PC-3 (cell line): ENCODE measurements around the gene TBC1D2. TPM values are rescaled to one million over a fixed set of nuclear protein-coding genes. Genes with fewer than 3 reads are reported as not detected.
"Not testable (repeated sequence)": the region's sequence is repeated elsewhere in the genome, so short reads cannot be mapped to it uniquely, and the experiment has no call there.

Experiments
- ATAC-seq: fragments of 200-7000 bp; cut with Tn5 transposase; 2 replicates; pipeline ENCODE4 v1.9.1; 2020; ENCODE audit warnings: mild to moderate bottlenecking, moderate library complexity
- BruUV-seq: library from RNA; stranded (reverse); fragments of 400-500 nt; replicated peaks from 2 replicates; lab custom pipeline; 2021; lab: Mats Ljungman, UMichigan
- CTCF ChIA-PET: fragments of 300-600 bp; sonication (Branson Sonifier 250); formaldehyde crosslinking; loops from one replicate; lab custom pipeline; 2022; ENCODE audit warnings: antibody characterized with exemption; lab: Charles Lee
- POLR2A ChIA-PET: fragments of 300-600 bp; sonication (Branson Sonifier 250); formaldehyde crosslinking; loops from one replicate; lab custom pipeline; 2022; ENCODE audit warnings: antibody characterized with exemption; ENCODE audit not compliant: unreplicated experiment; lab: Charles Lee
- DNase-seq: peaks from one replicate; pipeline ENCODE4 v3.0.0-alpha.2; 2015
- H2AFZ ChIP-seq: fragments of 300-600 bp; sonication (generic); 2 replicates; pipeline ENCODE4 v1.6.0; 2016; ENCODE audit warnings: antibody characterized with exemption, low read length
- H3F3A ChIP-seq: fragments of 300-600 bp; sonication (generic); one replicate; pipeline ENCODE4 v1.6.0; 2017; ENCODE audit warnings: antibody characterized with exemption, low read length, control low read depth, mild to moderate bottlenecking; ENCODE audit not compliant: unreplicated experiment
- H3K27ac ChIP-seq: fragments of 300-600 bp; sonication (generic); 2 replicates; pipeline ENCODE4 v1.5.1; 2016; ENCODE audit warnings: mild to moderate bottlenecking, low read length
- H3K27me3 ChIP-seq: fragments of 300-600 bp; sonication (generic); 2 replicates; pipeline ENCODE4 v1.6.1; 2016; ENCODE audit warnings: low read length, mixed read lengths
- H3K36me3 ChIP-seq: fragments of 300-600 bp; sonication (generic); 2 replicates; pipeline ENCODE4 v1.6.1; 2016; ENCODE audit warnings: low read depth, mixed run types, low read length, mixed read lengths
- H3K4me1 ChIP-seq: fragments of 300-600 bp; sonication (generic); 2 replicates; pipeline ENCODE4 v1.5.1; 2016; ENCODE audit warnings: low read length; ENCODE audit not compliant: insufficient read depth
- H3K4me2 ChIP-seq: fragments of 300-600 bp; sonication (generic); 2 replicates; pipeline ENCODE4 v1.6.0; 2016; ENCODE audit warnings: low read length
- H3K4me3 ChIP-seq: fragments of 300-600 bp; sonication (generic); 2 replicates; pipeline ENCODE4 v1.5.1; 2016; ENCODE audit warnings: mild to moderate bottlenecking, low read length, mixed read lengths
- H3K79me2 ChIP-seq: fragments of 300-600 bp; sonication (generic); 2 replicates; pipeline ENCODE4 v1.6.1; 2017; ENCODE audit warnings: low read length, mixed read lengths
- H3K9ac ChIP-seq: fragments of 300-600 bp; sonication (generic); 2 replicates; pipeline ENCODE4 v1.6.0; 2016; ENCODE audit warnings: mild to moderate bottlenecking, low read length
- H3K9me2 ChIP-seq: fragments of 300-600 bp; sonication (generic); replicated peaks from 2 replicates; pipeline ENCODE4 v1.6.1; 2016; ENCODE audit warnings: mixed run types, low read length, mixed read lengths
- H3K9me3 ChIP-seq: fragments of 300-600 bp; sonication (generic); 2 replicates; pipeline ENCODE4 v1.6.1; 2016; ENCODE audit warnings: low read length, mixed read lengths
- H4K20me1 ChIP-seq: fragments of 300-600 bp; sonication (generic); 2 replicates; pipeline ENCODE4 v1.6.1; 2016; ENCODE audit warnings: low read length, mixed read lengths
- EZH2 ChIP-seq: fragments of 300-600 bp; sonication (generic); IDR thresholded peaks from one replicate; pipeline ENCODE4 v1.6.1; 2017; ENCODE audit warnings: antibody characterized with exemption, mild to moderate bottlenecking, low read length; ENCODE audit not compliant: unreplicated experiment
- EZH2phosphoT487 ChIP-seq: fragments of 300-600 bp; sonication (generic); IDR thresholded peaks from 2 replicates; pipeline ENCODE4 v1.6.1; 2018; ENCODE audit warnings: mild to moderate bottlenecking, antibody characterized with exemption, low read length, borderline replicate concordance
- intact Hi-C: fragments of 100-400 bp; cut with micrococcal nuclease; formaldehyde crosslinking; loops from 2 replicates; pipeline ENCODE4 v1.9.0; 2023
- total RNA-seq: library from RNA; depleted of rRNA; stranded (reverse); fragments of >200 nt; gene quantifications from 2 replicates; pipeline ENCODE4 v1.2.3, GENCODE V29; 2014
- TF ChIP-seq, protein P1 (sequence below): fragments of 300-600 bp; sonication (generic); conservative IDR thresholded peaks from 2 replicates; pipeline ENCODE4 v1.5.1; 2017; ENCODE audit warnings: antibody characterized with exemption, low read depth, mild to moderate bottlenecking, low read length

TBC1D2 gene
- total RNA-seq, 1 experiment from 2014 or later = 7.4 TPM

DNA sequence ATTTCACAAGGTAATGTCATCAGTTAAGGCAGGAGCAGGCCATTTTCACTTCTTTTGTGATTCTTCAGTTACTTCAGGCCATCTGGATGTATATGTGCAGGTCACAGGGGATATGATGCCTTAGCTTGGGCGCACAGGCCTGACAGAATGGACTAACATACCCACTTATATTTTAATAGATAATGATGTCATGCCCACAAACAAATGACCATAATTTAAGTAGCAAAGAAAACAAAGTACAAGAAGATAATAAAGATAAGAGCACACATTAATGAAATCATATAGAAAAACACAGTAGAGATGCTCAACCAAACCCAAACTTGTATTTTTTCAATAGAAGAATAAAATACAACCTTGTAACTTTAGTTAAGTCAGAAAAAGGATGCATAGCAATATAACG, 19.7 kb upstream of the TBC1D2 start:
- H3K27ac ChIP-seq = no peak overlapping the region
- H3K9me2 ChIP-seq = no peaks in the 10 kb centered on the region
- no peaks in the 10 kb centered on the region for H3F3A ChIP-seq
- TF ChIP-seq EZH2phosphoT487 (no peak), EZH2 (no peak)
- TF ChIP-seq, protein P1, sequence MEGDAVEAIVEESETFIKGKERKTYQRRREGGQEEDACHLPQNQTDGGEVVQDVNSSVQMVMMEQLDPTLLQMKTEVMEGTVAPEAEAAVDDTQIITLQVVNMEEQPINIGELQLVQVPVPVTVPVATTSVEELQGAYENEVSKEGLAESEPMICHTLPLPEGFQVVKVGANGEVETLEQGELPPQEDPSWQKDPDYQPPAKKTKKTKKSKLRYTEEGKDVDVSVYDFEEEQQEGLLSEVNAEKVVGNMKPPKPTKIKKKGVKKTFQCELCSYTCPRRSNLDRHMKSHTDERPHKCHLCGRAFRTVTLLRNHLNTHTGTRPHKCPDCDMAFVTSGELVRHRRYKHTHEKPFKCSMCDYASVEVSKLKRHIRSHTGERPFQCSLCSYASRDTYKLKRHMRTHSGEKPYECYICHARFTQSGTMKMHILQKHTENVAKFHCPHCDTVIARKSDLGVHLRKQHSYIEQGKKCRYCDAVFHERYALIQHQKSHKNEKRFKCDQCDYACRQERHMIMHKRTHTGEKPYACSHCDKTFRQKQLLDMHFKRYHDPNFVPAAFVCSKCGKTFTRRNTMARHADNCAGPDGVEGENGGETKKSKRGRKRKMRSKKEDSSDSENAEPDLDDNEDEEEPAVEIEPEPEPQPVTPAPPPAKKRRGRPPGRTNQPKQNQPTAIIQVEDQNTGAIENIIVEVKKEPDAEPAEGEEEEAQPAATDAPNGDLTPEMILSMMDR = no peak
- H3K36me3 ChIP-seq = no peaks in the 10 kb centered on the region
- intact Hi-C loops = no loop called here
- H2AFZ ChIP-seq = no peak overlapping the region
- ChIA-PET CTCF (no interaction called here), POLR2A (no interaction called here)
- H3K9me3 ChIP-seq = no peaks in the 10 kb centered on the region
- BruUV-seq = no TSS peak
- H3K4me2 ChIP-seq = no peak overlapping the region
- H4K20me1 ChIP-seq = no peaks in the 10 kb centered on the region
- no peaks in the 10 kb centered on the region for H3K79me2 ChIP-seq
- no peak overlapping the region for H3K4me3 ChIP-seq
- no peak overlapping the region for H3K9ac ChIP-seq
- ATAC-seq = no peak
- H3K27me3 ChIP-seq = peaks cover 39% of the 10 kb centered on the region
- no peaks in the 10 kb centered on the region for H3K4me1 ChIP-seq
- no peak for DNase-seq

DNA sequence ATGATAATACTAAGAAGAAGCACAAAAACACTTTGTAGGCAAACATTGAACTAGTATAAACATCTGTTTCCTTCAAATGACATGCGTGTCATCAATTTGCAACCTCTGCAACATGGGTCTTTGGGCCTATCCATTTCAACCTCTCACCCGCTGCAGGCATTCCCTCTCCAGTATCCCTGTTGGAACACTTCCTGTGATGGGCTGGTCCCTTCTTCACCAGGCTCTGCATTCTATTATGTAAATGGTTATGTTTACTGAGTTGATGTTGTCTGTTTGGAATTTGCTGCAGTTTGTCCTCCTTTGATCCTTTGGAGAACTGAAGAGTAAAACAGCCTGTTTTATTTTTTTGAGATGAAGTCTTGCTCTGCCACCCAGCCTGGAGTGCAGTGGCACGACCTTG, 16.6 kb upstream of the TBC1D2 start:
- Histone ChIP-seq H3K27me3 (peaks cover 19% of the 10 kb centered on the region), H3K79me2 (no peaks in the 10 kb centered on the region), H3K4me1 (no peaks in the 10 kb centered on the region), H3K9me2 (no peaks in the 10 kb centered on the region), H3K9me3 (no peaks in the 10 kb centered on the region), H3K4me3 (no peak overlapping the region), H3K4me2 (no peak overlapping the region), H4K20me1 (no peaks in the 10 kb centered on the region), H2AFZ (no peak overlapping the region), H3K27ac (no peak overlapping the region), H3K36me3 (no peaks in the 10 kb centered on the region), H3K9ac (no peak overlapping the region), H3F3A (no peaks in the 10 kb centered on the region)
- DNase-seq = no peak
- intact Hi-C loops = no loop called here
- no peak for TF ChIP-seq EZH2phosphoT487
- TF ChIP-seq EZH2 = no peak
- TF ChIP-seq, protein P1 = no peak
- no TSS peak for BruUV-seq
- ChIA-PET POLR2A (no interaction called here), CTCF (no interaction called here)
- ATAC-seq = no peak

DNA sequence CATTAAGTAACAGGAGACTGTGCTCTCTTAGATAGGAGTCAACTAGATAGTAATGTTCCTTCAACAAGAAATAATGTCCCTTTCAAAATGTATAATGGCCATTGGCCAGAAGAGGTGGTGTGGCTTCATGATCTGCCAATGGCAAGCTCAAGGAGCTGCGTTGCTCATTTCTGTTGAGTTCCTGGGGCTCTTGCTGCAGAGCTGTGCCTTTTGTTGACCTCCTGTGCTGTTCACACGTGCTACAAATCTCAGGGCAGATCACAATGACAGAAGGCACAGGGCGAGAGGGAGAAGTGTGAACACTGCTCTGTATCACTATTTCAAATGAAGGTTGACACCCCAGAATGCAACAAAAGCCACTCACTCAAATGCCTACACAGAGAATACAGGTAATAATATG, 16.0 kb upstream of the TBC1D2 start:
- ATAC-seq (no peak), DNase-seq (no peak)
- H3K36me3 ChIP-seq = no peaks in the 10 kb centered on the region
- ChIA-PET CTCF (no interaction called here), POLR2A (no interaction called here)
- H3K4me2 ChIP-seq = no peak overlapping the region
- H3F3A ChIP-seq = no peaks in the 10 kb centered on the region
- no peak overlapping the region for H3K4me3 ChIP-seq
- H4K20me1 ChIP-seq = no peaks in the 10 kb centered on the region
- no peaks in the 10 kb centered on the region for H3K4me1 ChIP-seq
- TF ChIP-seq EZH2phosphoT487 = no peak
- TF ChIP-seq, protein P1 = no peak
- TF ChIP-seq EZH2 = no peak
- no peak overlapping the region for H3K27ac ChIP-seq
- no peaks in the 10 kb centered on the region for H3K79me2 ChIP-seq
- no TSS peak for BruUV-seq
- no peak overlapping the region for H2AFZ ChIP-seq
- H3K27me3 ChIP-seq = peaks cover 13% of the 10 kb centered on the region
- no peaks in the 10 kb centered on the region for H3K9me2 ChIP-seq
- intact Hi-C loops = no loop called here
- no peaks in the 10 kb centered on the region for H3K9me3 ChIP-seq
- no peak overlapping the region for H3K9ac ChIP-seq

DNA sequence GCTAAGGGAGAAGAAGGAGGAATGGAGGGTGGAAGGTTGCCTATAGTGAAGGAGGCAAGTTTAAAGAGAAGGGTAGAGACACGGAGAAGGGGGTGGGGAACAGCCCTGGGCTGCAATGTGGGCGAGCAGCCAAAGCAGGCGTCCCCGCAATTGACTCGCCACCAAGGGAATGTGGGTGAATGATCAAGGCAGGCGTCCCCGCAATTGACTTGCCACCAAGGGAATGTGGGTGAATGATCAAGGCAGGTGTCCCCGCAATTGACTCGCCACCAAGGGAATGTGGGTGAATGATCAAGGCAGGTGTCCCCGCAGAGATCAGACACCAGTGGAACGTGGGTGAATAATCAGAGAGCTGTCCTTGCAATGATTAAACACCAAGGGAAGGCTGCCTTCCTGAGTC, 14.8 kb upstream of the TBC1D2 start:
- H3K36me3 ChIP-seq, POLR2A ChIA-PET, H4K20me1 ChIP-seq, H3K79me2 ChIP-seq, H3K9ac ChIP-seq, H3K27me3 ChIP-seq, H3K9me2 ChIP-seq, H3K27ac ChIP-seq, H2AFZ ChIP-seq, H3K4me1 ChIP-seq, DNase-seq, intact Hi-C loops, H3K4me2 ChIP-seq, H3K4me3 ChIP-seq, BruUV-seq, H3F3A ChIP-seq, CTCF ChIA-PET, ATAC-seq, H3K9me3 ChIP-seq: not testable (repeated sequence)

DNA sequence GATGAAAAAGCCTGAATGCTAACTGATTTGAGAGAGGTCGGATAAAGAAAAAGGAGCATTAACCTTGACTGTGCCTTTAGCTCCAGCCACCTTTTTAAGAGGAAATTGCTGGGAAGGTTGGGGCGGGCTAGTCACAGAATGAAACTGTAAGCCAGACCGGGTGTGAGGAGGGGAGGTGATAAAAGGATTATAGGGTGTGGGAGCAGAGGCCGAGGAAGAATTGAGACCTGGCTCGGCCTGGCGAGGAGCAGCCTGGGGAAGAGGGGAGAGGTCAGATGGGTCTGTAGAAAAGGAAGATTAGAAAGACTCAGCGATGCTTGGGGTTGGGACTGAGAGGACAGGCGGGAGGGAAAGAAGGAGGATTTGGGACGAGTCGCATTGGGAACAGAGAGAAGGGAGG, 14.2 kb upstream of the TBC1D2 start:
- POLR2A ChIA-PET, H3F3A ChIP-seq, H3K4me1 ChIP-seq, BruUV-seq, ATAC-seq, H3K27ac ChIP-seq, H3K4me2 ChIP-seq, H3K79me2 ChIP-seq, H3K9me2 ChIP-seq, H3K27me3 ChIP-seq, H3K36me3 ChIP-seq, H3K4me3 ChIP-seq, H2AFZ ChIP-seq, H4K20me1 ChIP-seq, intact Hi-C loops, H3K9me3 ChIP-seq, CTCF ChIA-PET, H3K9ac ChIP-seq, DNase-seq: not testable (repeated sequence)
